ENCODE data around the gene EXOC3L2.

The EXOC3L2 gene

GRCh38 chr19:45278087-45278486, 32.9 kb upstream of the EXOC3L2 start:
- TF ChIP-seq SIN3A (IDR thresholded peaks at IDR 0.05; ENCODE audit: borderline replicate concordance, insufficient read depth, low read length): no peak
- TF ChIP-seq, protein P1, sequence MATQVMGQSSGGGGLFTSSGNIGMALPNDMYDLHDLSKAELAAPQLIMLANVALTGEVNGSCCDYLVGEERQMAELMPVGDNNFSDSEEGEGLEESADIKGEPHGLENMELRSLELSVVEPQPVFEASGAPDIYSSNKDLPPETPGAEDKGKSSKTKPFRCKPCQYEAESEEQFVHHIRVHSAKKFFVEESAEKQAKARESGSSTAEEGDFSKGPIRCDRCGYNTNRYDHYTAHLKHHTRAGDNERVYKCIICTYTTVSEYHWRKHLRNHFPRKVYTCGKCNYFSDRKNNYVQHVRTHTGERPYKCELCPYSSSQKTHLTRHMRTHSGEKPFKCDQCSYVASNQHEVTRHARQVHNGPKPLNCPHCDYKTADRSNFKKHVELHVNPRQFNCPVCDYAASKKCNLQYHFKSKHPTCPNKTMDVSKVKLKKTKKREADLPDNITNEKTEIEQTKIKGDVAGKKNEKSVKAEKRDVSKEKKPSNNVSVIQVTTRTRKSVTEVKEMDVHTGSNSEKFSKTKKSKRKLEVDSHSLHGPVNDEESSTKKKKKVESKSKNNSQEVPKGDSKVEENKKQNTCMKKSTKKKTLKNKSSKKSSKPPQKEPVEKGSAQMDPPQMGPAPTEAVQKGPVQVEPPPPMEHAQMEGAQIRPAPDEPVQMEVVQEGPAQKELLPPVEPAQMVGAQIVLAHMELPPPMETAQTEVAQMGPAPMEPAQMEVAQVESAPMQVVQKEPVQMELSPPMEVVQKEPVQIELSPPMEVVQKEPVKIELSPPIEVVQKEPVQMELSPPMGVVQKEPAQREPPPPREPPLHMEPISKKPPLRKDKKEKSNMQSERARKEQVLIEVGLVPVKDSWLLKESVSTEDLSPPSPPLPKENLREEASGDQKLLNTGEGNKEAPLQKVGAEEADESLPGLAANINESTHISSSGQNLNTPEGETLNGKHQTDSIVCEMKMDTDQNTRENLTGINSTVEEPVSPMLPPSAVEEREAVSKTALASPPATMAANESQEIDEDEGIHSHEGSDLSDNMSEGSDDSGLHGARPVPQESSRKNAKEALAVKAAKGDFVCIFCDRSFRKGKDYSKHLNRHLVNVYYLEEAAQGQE (IDR thresholded peaks at IDR 0.05; ENCODE audit: insufficient read depth in 1 of 2, low read depth in 2 of 2, low read length in 2 of 2): no peak
- TF ChIP-seq POLR2AphosphoS5 (IDR thresholded peaks at IDR 0.05; ENCODE audit: low read depth, low read length): no peak
- TF ChIP-seq TAF1 (IDR thresholded peaks at IDR 0.05; ENCODE audit: borderline replicate concordance, insufficient read depth, low read length): no peak
- TF ChIP-seq FOXP2 (optimal IDR thresholded peaks at IDR 0.05; ENCODE audit: borderline replicate concordance, extremely low read depth, extremely low read length, insufficient read depth): no peak

GRCh38 chr19:45276284-45276687, 31.1 kb upstream of the EXOC3L2 start:
- TF ChIP-seq SIN3A (IDR thresholded peaks at IDR 0.05; ENCODE audit: borderline replicate concordance, insufficient read depth, low read length) (no peak), FOXP2 (optimal IDR thresholded peaks at IDR 0.05; ENCODE audit: borderline replicate concordance, extremely low read depth, extremely low read length, insufficient read depth) (no peak), POLR2AphosphoS5 (IDR thresholded peaks at IDR 0.05; ENCODE audit: low read depth, low read length) (no peak), TAF1 (IDR thresholded peaks at IDR 0.05; ENCODE audit: borderline replicate concordance, insufficient read depth, low read length) (no peak)
- TF ChIP-seq, protein P1 (IDR thresholded peaks at IDR 0.05; ENCODE audit: insufficient read depth in 1 of 2, low read depth in 2 of 2, low read length in 2 of 2): no peak

GRCh38 chr19:45275370-45275971, 30.3 kb upstream of the EXOC3L2 start:
- TF ChIP-seq, protein P1 (IDR thresholded peaks at IDR 0.05; ENCODE audit: insufficient read depth in 1 of 2, low read depth in 2 of 2, low read length in 2 of 2): no peak
- no peak for TF ChIP-seq TAF1 (IDR thresholded peaks at IDR 0.05; ENCODE audit: borderline replicate concordance, insufficient read depth, low read length)
- TF ChIP-seq FOXP2 (optimal IDR thresholded peaks at IDR 0.05; ENCODE audit: borderline replicate concordance, extremely low read depth, extremely low read length, insufficient read depth): no peak
- TF ChIP-seq POLR2AphosphoS5 (IDR thresholded peaks at IDR 0.05; ENCODE audit: low read depth, low read length): no peak
- no peak for TF ChIP-seq SIN3A (IDR thresholded peaks at IDR 0.05; ENCODE audit: borderline replicate concordance, insufficient read depth, low read length)

DNA sequence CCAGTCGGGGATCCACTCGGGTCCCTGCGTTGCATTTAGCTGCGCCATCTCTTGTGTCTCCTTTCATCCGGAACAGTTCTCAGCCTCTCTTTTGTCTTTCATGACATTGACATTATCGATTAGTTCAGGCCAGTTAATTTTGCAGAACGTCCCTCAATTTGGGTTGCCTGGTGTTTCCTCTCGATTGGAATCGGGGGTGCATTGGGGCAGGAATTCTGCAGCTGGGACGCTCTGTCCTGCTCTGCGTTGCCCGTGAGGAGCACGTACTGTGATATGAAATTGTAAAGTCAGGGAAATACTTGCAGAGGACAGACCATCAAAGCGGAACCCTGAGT, 28.3 kb upstream of the EXOC3L2 start:
- TF ChIP-seq FOXP2 (optimal IDR thresholded peaks at IDR 0.05; ENCODE audit: borderline replicate concordance, extremely low read depth, extremely low read length, insufficient read depth) (no peak), SIN3A (IDR thresholded peaks at IDR 0.05; ENCODE audit: borderline replicate concordance, insufficient read depth, low read length) (no peak), POLR2AphosphoS5 (IDR thresholded peaks at IDR 0.05; ENCODE audit: low read depth, low read length) (no peak)
- TF ChIP-seq, protein P1 (IDR thresholded peaks at IDR 0.05; ENCODE audit: insufficient read depth in 1 of 2, low read depth in 2 of 2, low read length in 2 of 2): no peak

GRCh38 chr19:45271735-45272108, 26.5 kb upstream of the EXOC3L2 start:
- TF ChIP-seq, protein P1 (IDR thresholded peaks at IDR 0.05; ENCODE audit: insufficient read depth in 1 of 2, low read depth in 2 of 2, low read length in 2 of 2): no peak
- TF ChIP-seq FOXP2 (optimal IDR thresholded peaks at IDR 0.05; ENCODE audit: borderline replicate concordance, extremely low read depth, extremely low read length, insufficient read depth) (no peak), TAF1 (IDR thresholded peaks at IDR 0.05; ENCODE audit: borderline replicate concordance, insufficient read depth, low read length) (no peak), POLR2AphosphoS5 (IDR thresholded peaks at IDR 0.05; ENCODE audit: low read depth, low read length) (no peak), SIN3A (IDR thresholded peaks at IDR 0.05; ENCODE audit: borderline replicate concordance, insufficient read depth, low read length) (no peak)

Measured in PFSK-1 (cell line).